HCT116 (cell line): ENCODE results near the gene TRIM27. TPM values are rescaled to one million over a fixed set of nuclear protein-coding genes. Genes with fewer than 3 reads are reported as not detected.

Experiments used
- ATAC-seq: fragments of 200-7000 bp; cut with Tn5 transposase; 2 replicates; pipeline ENCODE4 v1.9.1; 2020; ENCODE audit warnings: mild to moderate bottlenecking, moderate library complexity
- BruUV-seq: library from RNA; stranded (reverse); fragments of 400-500 nt; replicated peaks from 2 replicates; lab custom pipeline; 2021; lab: Mats Ljungman, UMichigan
- CTCF ChIA-PET: fragments of 300-600 bp; sonication (Branson Sonifier 250); formaldehyde crosslinking; loops from one replicate; lab custom pipeline; 2021; ENCODE audit warnings: antibody characterized with exemption; lab: Charles Lee
- POLR2A ChIA-PET: fragments of 300-600, 350-600 bp; sonication (Branson Sonifier 250); formaldehyde crosslinking; loops from one replicate; lab custom pipeline; 2021; ENCODE audit warnings: antibody characterized with exemption; lab: Charles Lee
- RAD21 ChIA-PET, 2 experiments: fragments of 300-600 bp; sonication (Branson Sonifier 250); formaldehyde crosslinking; loops; one replicate each; lab custom pipeline; 2023; ENCODE audit warnings: low total read pairs in 2 of 2; ENCODE audit not compliant: uncharacterized antibody in 2 of 2, unreplicated experiment in 2 of 2, low non-redundant PET in 1 of 2; lab: Charles Lee
- DNase-seq: peaks from one replicate; pipeline ENCODE4 v3.0.0-alpha.2; 2010; ENCODE audit warnings: low read depth, low spot score
- H2AFZ ChIP-seq: fragments of 200-600 bp; shearing (Covaris generic), sonication (generic); 2 replicates; pipeline ENCODE4 v1.6.1; 2017; ENCODE audit warnings: low read depth, mixed run types, mixed read lengths, antibody characterized with exemption, low read length; ENCODE audit not compliant: poor library complexity, severe bottlenecking
- H3K27ac ChIP-seq: 2 replicates; pipeline ENCODE4 v1.5.1; 2012; ENCODE audit warnings: low read depth, low read length
- H3K27me3 ChIP-seq: fragments of 200-600 bp; sonication (generic); 2 replicates; pipeline ENCODE4 v1.6.1; 2016; ENCODE audit warnings: mixed run types, low read length, mixed read lengths; ENCODE audit not compliant: insufficient read depth
- H3K36me3 ChIP-seq, 2 experiments: fragments of 200-500 bp in 1 of 2; fragments of 200-600 bp in 1 of 2; sonication (Bioruptor generic) in 1 of 2; sonication (generic) in 1 of 2; 2 replicates each; pipeline versions ENCODE4 v1.5.1 to v1.6.1; 2014 to 2016; ENCODE audit warnings: low read length in 2 of 2, inconsistent platforms in 1 of 2, mixed read lengths in 1 of 2, mixed run types in 1 of 2; ENCODE audit not compliant: insufficient read depth in 2 of 2, control insufficient read depth in 1 of 2
- H3K4me1 ChIP-seq, 2 experiments: fragments of 200-600 bp in 1 of 2; sonication (generic) in 1 of 2; 2 replicates each; pipeline versions ENCODE4 v1.5.1 to v1.6.1; 2012 to 2017; ENCODE audit warnings: low read length in 2 of 2, inconsistent platforms in 1 of 2, mild to moderate bottlenecking in 1 of 2, mixed read lengths in 1 of 2, mixed run types in 1 of 2, moderate library complexity in 1 of 2; ENCODE audit not compliant: insufficient read depth in 2 of 2, control insufficient read depth in 1 of 2
- H3K4me2 ChIP-seq: fragments of 200-600 bp; sonication (generic); 2 replicates; pipeline ENCODE4 v1.6.1; 2017; ENCODE audit warnings: mixed run types, low read length, mixed read lengths
- H3K4me3 ChIP-seq, 2 experiments: fragments of 200-600 bp in 1 of 2; sonication (generic) in 1 of 2; replicated peaks in 1 of 2; 2 replicates each; pipeline ENCODE4 v1.5.1; 2011 to 2016; ENCODE audit warnings: low read length in 2 of 2, control low read depth in 1 of 2, low read depth in 1 of 2, mild to moderate bottlenecking in 1 of 2, mixed read lengths in 1 of 2, mixed run types in 1 of 2
- H3K79me2 ChIP-seq: fragments of 200-600 bp; sonication (generic); 2 replicates; pipeline ENCODE4 v1.6.1; 2017; ENCODE audit warnings: mild to moderate bottlenecking, mixed run types, low read length, moderate library complexity, mixed read lengths; ENCODE audit not compliant: insufficient read depth
- H3K9ac ChIP-seq: fragments of 200-600 bp; sonication (generic); 2 replicates; pipeline ENCODE4 v1.6.1; 2016; ENCODE audit warnings: low read length, mixed read lengths
- H3K9me2 ChIP-seq: fragments of 200-600 bp; sonication (generic), shearing (Covaris generic); 2 replicates; pipeline ENCODE4 v1.6.1; 2017; ENCODE audit warnings: mixed run types, mild to moderate bottlenecking, moderate library complexity; ENCODE audit not compliant: insufficient read depth
- H3K9me3 ChIP-seq, 2 experiments: fragments of 200-500 bp in 1 of 2; fragments of 200-600 bp in 1 of 2; sonication (Bioruptor generic) in 1 of 2; sonication (generic) in 1 of 2; 2 replicates each; pipeline ENCODE4 v1.6.1; 2014 to 2017; ENCODE audit warnings: low read length in 2 of 2, mixed read lengths in 2 of 2, inconsistent platforms in 1 of 2, low read depth in 1 of 2, mild to moderate bottlenecking in 1 of 2, mixed run types in 1 of 2, moderate library complexity in 1 of 2; ENCODE audit not compliant: control insufficient read depth in 1 of 2, insufficient read depth in 1 of 2
- H4K20me1 ChIP-seq: fragments of 200-600 bp; sonication (generic), shearing (Covaris generic); 2 replicates; pipeline ENCODE4 v1.6.1; 2017; ENCODE audit warnings: mixed run types, mild to moderate bottlenecking, moderate library complexity; ENCODE audit not compliant: insufficient read depth
- ELF1 ChIP-seq: IDR thresholded peaks from 2 replicates; pipeline ENCODE4 v1.6.1; 2012; ENCODE audit warnings: low read depth, borderline replicate concordance
- EZH2phosphoT487 ChIP-seq: fragments of 200-600 bp; IDR thresholded peaks from 2 replicates; pipeline ENCODE4 v1.6.1; 2018; ENCODE audit warnings: antibody characterized with exemption, borderline replicate concordance
- POLR2A ChIP-seq: IDR thresholded peaks from 2 replicates; pipeline ENCODE4 v1.7.0; 2011; ENCODE audit warnings: borderline replicate concordance; ENCODE audit not compliant: insufficient read depth, insufficient read length; ENCODE audit errors: extremely low read depth
- SRF ChIP-seq: IDR thresholded peaks from 2 replicates; pipeline ENCODE4 v1.6.1; 2012; ENCODE audit warnings: low read depth
- TCF7L2 ChIP-seq: IDR thresholded peaks from 2 replicates; pipeline ENCODE4 v1.7.0; 2011; ENCODE audit warnings: borderline replicate concordance, inconsistent platforms; ENCODE audit not compliant: insufficient read depth, insufficient read length; ENCODE audit errors: extremely low read depth
- YY1 ChIP-seq: IDR thresholded peaks from 2 replicates; pipeline ENCODE4 v1.6.1; 2011; ENCODE audit warnings: low read length, low read depth, moderate library complexity, mild to moderate bottlenecking; ENCODE audit not compliant: insufficient replicate concordance; ENCODE audit errors: extremely low read depth
- ZBTB33 ChIP-seq: IDR thresholded peaks from 2 replicates; pipeline ENCODE4 v1.6.1; 2011; ENCODE audit warnings: mild to moderate bottlenecking, low read length, moderate library complexity; ENCODE audit not compliant: insufficient replicate concordance; ENCODE audit errors: extremely low read depth
- ZNF274 ChIP-seq: fragments of 200-500 bp; sonication (Bioruptor generic); IDR thresholded peaks from 2 replicates; pipeline ENCODE4 v1.6.1; 2014; ENCODE audit warnings: mild to moderate bottlenecking, low read depth, low read length, inconsistent platforms
- intact Hi-C: fragments of 100-400 bp; cut with micrococcal nuclease; formaldehyde crosslinking; loops from 2 replicates; pipeline ENCODE4 v1.10.0; 2022
- total RNA-seq: library from RNA; stranded (reverse); gene quantifications from one replicate; pipeline ENCODE4 v1.2.1, GENCODE V29; 2021; ENCODE audit not compliant: unreplicated experiment

TRIM27 gene
- total RNA-seq, 1 experiment from 2014 or later = 62.5 TPM

GRCh38 chr6:28886079-28886439 lies 37.7 kb downstream of the TRIM27 start (continued):
- TF ChIP-seq ZBTB33 (no peak), ELF1 (no peak), ZNF274 (no peak), YY1 (no peak), POLR2A (no peak), TCF7L2 (no peak), EZH2phosphoT487 (no peak)
- TF ChIP-seq, all 23 proteins: peak for 0

GRCh38 chr6:28884423-28885131 lies 39.2 kb downstream of the TRIM27 start:
- Histone ChIP-seq H3K4me1 (peaks cover 0 to 4% of the 10 kb centered on the region in 2 experiments; a peak in 2 of 4 replicates), H4K20me1 (no peaks in the 10 kb centered on the region), H3K79me2 (no peaks in the 10 kb centered on the region), H3K4me2 (no peak overlapping the region), H3K4me3 (no peak overlapping the region), H2AFZ (no peak overlapping the region), H3K36me3 (no peaks in the 10 kb centered on the region), H3K27me3 (no peaks in the 10 kb centered on the region), H3K27ac (no peak overlapping the region), H3K9ac (no peak overlapping the region), H3K9me2 (no peaks in the 10 kb centered on the region), H3K9me3 (no peaks in the 10 kb centered on the region)
- RAD21 ChIA-PET = no interaction called here
- CTCF ChIA-PET = no interaction called here
- POLR2A ChIA-PET = interaction anchor here (1.3 to 1.6 kb wide), 2 partner anchors 9 to 11 kb away, joined by 3 to 5 read pairs; no protein-coding TSS in a partner anchor
- TF ChIP-seq SRF = no peak
- no TSS peak for BruUV-seq
- DNase-seq = no peak
- intact Hi-C loops = no loop called here
- no peak for ATAC-seq
